ENCODE results near the gene SMO.

Gene SMO

DNA sequence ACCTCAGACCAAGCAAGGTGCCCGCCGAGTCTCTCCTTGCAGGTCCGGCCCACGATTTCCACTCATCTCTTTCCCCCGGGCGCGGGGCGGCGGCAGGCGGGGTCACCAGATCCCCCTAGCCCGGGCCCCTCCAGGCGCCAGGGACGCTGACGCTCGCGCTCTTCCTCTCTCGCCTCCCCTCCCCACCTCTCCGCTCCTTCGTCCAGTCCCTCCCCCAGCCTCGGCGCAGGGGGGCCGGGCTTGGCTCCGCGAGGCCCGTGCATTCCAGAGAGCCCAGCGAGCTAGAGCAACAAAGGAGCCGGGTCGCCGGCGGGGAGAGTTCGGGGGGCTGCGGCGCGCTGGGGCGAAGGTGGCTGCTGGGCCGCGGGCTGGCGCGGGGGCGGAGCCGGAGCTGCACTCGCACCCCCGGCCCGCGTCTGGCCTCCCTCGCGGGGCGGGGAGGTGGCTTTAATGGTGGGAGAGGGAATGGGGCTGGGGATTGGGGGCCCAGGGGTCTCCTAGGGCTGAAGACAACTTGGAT is at the start of gene SMO:
Gene SMO (plus strand): TSS at position 262 of the 520 bp plus-strand sequence. CDS start 519 bp downstream, outside the sequence.
- DNase-seq = no peak

DNA sequence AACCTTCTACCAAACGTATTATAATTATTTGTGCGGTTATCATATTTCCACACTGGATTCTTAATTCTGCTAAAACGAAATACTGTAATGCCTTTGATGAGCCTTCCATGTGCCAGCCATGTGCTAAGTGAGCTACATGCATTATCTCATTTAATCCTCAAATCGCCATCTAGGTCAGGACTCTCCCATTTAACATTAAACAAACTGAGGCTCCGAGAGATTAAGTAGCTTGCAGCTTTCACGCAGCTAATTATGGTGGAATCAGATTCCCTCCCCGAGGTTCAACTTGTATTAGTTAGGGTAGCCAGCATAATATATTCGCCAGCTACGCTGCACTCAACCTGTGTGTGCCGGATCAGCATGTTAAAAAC is 44.7 kb upstream of the SMO start:
- no peak for DNase-seq

DNA sequence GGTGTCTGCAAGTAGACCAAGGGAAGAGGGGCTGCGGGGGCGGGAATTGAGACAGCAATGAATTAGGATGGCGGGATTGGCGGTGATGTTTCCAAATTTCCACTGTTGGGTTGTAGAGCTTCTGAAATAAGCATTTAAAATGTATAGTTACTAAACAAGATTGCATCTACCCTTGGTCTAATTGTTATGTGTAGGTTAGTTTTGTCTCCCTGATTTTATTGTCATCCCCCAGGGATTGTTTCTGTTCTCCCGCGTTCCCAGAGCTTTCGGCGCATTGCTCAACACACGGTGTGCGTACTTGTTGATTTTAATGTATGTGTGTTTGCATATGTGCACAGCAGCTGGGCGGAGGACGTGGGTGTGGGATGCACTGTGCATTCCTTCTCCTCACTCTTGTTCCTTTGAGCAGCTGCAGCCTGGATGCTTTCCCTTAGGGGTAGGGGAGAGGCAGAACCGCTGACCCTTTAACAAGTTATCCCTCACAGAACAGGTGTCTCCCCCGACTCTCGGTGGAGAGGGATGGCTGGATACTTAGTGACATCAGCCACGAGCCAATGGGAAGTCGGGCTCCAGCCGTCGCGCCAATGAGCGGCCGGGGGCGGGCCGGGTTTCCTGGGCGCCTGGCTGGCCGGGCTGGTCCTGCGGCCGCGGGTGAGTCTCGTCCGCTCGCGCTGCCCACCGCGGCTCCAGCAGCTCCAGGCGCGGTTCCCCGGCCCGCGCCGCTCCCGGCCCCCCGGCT is 44.2 kb upstream of the SMO start, which contains the start of gene TSPAN33:
Gene TSPAN33 (plus strand): TSS at position 613 of the 739 bp plus-strand sequence. CDS start 274 bp downstream, outside the sequence.
- DNase-seq = peak; percentile 68

DNA sequence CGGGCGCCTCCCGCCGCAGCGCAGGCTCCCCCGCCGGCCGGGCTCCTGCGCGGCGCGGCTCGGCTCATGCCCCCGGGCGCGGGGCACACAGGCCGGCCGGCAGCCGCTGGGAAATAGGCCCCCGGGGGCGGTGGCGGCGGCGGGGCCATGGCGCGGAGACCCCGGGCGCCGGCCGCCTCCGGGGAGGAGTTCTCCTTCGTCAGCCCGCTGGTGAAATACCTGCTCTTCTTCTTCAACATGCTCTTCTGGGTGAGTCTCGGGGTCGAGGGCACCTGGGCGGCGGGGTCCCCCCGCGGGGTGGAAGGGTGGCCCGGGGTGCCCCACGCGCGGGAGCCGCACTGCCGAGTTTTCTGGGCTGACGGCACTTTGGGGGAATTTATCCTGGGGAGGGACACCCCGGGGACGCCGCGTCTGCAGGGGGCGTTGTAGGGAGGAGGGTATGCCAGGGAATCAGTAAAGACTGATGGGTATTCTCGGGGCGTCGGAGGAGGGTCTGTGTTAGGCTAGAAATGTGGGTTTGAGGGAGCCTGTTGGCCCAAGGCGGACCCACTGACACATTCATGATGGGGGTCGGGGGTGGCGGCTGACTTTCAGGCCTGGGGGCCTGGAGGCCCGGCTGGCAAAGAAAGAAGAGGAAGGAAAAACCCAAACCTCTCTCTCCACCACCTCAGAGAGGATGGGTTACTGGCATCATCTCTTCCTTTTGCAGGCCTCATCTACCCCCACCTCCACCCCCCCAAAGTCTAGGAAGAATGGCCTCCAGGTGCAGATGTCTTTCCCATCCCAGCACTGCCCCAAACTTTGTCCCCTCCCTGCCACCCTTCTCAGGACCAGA is 43.4 kb upstream of the SMO start:
- no peak for DNase-seq

DNA sequence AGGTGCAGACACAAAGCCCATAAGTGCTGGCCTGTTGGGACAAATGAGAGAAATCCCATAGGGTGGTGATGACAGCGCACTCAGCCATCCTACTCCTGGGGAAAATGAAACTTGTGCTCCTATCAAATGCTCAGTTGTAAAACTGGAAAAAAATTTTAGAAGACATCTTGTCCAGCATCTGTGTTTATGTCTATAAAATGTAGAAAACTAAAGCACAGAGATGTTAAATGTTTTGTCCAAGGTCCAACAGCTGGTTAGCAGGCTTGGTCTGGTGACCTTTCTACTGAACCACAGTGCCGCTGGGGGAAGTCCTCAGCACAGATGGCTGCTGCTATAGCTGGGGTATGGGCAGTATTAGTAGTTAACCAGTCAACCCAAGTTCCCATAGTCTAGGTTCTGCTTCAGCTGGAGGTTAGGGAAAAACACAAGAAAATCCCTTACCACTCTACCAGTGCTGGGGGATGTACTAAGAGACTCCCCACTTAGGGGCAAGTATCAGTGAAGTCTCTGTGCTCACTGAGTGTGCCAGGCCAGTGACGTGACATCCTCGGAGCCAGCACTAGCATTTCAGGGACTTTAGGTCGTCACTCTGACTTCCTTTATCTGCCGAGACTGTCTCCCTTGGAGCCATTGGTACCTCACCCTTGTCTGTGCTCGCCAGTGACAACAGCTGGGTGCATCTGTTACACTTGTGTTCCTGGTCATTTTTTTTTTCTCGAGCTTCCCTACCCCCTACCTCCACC is 42.0 kb upstream of the SMO start:
- no peak for DNase-seq

DNA sequence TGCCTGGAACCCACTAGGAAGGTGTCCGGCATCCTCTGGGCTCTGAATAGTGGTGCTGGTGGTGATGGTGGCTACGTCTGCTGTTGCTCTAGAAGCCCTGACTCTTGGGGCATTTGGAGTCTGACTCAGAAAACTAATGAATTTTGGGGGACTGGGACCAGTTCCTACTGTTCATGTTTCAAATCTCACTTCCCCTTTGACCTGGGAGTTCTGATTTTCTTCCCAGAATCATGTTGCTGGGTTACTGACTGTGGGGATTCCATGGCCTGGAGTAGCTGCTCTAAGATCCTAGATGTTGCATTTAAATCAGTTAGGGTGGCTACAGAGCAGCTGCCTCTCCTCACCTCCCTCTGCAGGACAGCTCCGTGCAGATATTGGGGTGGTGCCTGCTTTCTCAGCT is 40.7 kb upstream of the SMO start:
- no peak for DNase-seq

DNA sequence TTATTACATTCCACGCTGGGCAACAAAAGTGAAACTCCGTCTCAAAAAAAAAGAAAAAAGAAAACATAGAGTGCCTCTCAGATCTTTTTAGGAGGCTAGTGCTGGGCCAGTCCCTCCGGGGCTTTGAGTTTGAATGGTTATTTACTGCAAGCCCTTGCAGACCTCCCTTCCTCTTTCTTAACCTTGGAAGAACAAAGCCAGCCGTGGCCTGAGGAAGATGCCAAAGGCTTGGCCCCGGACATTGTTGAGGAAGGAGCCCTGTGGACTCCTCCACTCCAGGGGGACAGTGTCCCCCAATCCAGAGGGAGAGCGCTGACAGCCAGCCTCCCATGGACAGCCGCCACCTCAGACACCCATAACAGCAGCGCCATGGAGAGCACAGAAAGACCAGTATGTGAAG is 38.9 kb upstream of the SMO start:
- no peak for DNase-seq

DNA sequence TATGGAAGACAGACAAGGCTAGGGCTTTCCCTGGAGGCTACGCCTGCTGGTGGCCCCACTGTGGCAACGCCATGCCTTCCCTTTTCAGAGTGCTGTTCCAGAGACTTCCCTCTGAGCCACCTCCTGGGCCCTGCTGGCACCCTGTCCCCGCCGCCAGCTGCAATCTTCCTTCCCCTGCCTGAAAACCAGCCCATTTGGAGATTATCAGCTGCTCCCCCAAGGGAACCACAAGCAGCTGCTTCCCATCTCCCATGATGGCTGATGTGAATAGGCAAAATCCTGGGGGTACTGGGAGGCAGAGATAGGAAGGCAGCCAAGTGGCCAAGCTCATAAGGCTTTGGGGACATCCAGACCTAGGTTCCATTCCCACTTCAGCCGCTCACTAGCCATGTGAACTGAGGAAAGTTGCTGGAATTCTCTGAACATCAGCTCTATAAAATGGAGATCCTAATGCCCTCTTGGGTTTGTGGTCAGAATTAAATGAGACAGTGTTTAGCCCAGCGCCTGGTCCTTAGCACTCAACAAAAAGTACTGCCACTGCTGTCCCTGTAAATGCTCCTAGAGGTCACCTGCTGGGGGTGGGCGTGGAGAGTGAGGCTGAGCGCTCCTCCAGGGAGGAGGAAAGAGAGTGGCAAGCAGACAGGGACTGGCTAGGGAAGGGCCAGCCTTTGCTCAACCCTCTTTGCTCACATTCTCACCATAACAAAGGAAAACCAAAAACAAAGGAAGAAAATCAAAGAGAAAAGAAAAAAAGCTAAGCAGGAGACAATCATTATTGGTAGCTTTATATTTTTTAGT is 38.0 kb upstream of the SMO start:
- no peak for DNase-seq

DNA sequence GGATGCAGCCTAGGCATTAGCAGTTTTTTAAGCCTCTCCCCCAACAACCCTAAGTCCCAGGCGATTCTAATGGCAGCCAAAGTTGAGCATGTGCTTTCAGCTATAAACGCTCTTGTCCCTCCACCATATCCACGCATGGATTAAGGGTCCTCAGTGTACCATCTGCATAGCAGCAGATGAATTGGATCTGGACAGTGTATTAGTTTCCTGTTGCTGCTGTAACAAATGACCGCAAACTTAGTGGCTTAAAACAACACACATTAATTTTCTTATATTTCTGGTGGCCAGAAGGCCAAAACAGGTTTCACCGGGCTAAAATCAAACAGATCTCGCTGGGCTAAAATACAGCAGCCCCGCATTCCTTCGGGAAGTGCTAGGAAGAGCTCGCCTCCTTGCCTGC is 30.8 kb upstream of the SMO start:
- no peak for DNase-seq

DNA sequence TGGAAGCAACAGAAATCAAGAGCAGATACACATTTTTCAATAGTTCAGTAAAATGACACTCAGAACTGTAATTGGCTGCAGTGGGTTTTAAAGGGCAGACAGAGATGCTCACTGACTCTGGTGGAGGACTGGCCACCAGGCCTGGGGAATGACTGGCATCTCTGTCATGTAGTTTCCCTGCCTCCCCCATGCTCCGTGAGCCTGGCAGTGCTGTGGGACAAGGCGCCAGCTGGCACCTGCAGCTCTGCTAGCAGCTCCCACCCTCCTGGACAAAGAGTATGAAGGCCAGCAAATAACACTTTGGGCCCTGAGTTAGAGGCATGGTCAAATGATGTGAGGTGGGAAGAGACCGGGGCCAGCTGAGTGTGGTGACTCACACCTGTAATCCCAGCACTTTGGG is 28.9 kb upstream of the SMO start:
- no peak for DNase-seq

DNA sequence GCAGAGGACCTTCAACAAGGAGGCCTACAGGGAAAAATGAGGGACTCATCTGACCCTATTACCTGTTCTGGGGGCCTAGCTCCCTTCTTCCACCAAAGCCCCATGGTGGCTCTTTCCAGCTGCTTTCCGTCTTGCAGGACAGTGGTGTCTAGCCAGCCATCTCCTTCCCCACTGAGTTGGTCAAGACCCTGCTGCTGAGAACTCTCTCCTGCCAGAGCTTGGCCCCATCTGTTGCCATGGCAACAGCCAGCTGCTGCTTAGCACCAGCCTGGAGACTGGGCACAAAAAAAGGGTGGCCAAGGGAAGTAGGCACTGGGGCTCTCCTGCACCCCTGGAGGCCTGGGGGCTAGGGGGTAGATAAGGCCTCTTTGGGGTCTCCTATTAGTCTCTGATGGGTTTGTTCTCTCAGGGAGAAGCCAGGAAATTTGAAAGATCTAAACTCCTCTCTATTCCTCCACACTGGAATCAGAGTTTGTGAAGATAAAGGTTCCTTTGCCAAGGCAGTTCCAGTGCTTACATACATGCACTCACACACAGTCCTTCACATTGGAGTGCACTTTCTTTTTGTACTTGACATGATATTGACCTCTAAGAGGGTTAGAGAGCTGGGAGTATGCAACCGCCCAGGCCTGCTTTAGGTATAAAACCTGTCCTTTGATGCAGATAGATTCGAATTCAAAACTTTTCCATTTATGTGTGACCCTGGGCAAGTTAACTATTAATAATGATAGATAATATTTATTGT is 28.1 kb upstream of the SMO start:
- DNase-seq = no peak

DNA sequence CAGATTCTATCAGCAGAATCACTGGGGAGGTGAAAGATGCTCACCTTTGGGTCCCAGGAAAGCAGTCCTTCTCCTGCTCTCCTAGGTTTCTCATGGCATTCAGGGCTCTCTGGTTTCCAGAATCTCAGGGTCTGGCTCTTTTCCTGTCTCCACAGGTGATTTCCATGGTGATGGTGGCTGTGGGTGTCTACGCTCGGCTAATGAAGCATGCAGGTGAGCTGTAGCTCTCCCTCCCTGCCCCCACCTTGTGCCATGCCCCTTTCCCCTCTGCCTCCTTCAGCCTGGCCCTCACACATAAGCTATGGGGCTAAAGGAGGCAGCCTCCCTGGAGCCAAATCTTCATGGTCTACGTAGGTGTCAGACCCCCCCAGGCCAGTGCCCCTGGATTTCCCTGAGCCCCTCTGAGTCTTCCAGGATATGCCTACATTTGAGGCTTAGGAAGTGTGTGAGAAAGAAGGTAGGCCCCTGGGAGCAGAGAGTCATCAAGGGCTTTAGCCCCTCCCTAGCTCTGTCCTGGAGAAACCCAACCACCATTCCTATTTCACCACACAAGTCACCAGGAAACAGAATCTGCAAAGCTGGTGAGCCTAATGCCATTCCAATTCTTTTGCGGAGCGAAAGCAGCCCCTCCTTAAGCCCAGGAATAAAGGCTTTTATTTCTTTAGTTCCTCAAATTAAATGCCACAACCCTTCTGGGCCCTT is 26.8 kb upstream of the SMO start:
- DNase-seq = no peak

DNA sequence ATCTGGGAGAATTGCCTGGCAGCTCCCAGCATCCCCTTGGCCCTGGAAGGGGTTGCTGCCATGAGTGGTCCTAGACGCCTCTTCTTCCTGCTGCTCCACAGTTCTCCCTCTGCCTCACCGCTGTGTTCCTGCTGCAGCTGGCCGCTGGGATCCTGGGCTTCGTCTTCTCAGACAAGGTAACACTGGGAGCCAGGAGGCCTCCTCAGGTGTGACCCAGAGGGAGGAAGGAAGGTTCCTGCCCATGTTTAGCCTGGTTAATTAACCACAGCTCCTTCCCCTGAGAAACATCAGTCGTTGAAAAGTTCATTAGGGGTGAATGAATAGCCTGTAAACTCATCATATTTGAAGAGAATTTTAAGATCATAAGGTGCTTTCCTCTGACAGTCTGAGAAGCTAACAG is 25.7 kb upstream of the SMO start:
- DNase-seq = no peak

DNA sequence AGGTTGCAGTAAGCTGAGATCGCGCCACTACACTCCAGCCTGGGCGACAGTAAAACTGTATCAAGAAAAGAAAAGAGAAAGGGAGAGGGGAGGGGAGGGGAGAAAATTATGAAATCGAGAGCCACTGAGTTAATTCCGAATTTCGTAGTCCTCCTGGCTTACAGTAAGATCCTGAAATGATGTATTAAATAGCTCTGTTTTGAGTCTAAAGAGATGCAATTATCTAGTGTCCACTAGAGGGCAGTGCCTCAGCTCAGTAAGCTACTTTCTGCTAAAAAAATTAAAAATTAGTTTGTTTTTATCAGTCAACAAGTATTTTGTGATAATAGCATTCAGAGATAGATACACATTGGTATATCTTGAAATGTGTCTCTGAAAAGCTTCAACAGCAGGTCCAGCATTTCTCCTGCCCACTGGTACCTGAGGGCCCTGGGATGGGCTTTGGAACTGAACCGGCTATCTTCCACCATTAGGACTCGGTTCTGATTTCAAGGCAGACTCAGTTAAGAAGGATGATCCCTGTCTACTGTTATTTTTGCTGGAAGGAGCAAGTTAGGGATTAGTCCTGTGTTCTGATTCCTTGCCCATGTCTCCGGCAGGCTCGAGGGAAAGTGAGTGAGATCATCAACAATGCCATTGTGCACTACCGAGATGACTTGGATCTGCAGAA is 24.4 kb upstream of the SMO start:
- DNase-seq = peak; percentile 9

DNA sequence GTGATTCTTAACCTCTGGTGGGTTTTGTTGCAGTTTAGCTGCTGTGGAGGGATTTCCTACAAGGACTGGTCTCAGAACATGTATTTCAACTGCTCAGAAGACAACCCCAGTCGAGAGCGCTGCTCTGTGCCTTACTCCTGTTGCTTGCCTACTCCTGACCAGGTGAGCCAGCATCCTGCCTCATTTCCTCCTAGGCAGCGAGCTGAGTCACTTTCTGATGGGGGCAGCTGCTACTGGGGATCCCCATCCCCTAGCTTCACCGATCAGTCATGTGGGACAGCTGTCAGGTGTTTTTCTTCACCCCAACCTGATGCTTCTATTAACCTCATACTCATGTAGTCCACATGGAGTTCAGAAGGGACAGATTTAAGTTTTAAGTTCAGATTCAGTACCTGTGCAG is 21.7 kb upstream of the SMO start:
- no peak for DNase-seq

DNA sequence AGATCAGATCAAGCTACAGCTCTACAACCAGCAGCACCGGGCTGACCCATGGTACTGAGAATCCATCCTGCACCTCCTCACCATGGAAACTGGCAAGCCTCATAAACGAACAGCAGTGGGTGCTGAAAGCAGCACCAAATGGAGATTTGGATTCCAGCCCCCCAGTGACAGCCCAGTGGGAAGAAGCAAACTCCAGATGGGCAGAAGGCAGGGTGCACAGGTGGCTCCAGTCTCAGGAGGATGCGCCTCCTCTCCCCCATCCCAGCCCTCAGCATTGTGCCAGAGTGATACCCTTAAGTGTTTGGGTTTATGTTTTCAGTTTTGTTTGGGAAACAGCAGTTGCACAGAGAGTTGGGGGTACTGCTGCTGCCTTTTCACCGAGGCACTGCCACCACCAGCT is 20.6 kb upstream of the SMO start:
- DNase-seq = no peak

DNA sequence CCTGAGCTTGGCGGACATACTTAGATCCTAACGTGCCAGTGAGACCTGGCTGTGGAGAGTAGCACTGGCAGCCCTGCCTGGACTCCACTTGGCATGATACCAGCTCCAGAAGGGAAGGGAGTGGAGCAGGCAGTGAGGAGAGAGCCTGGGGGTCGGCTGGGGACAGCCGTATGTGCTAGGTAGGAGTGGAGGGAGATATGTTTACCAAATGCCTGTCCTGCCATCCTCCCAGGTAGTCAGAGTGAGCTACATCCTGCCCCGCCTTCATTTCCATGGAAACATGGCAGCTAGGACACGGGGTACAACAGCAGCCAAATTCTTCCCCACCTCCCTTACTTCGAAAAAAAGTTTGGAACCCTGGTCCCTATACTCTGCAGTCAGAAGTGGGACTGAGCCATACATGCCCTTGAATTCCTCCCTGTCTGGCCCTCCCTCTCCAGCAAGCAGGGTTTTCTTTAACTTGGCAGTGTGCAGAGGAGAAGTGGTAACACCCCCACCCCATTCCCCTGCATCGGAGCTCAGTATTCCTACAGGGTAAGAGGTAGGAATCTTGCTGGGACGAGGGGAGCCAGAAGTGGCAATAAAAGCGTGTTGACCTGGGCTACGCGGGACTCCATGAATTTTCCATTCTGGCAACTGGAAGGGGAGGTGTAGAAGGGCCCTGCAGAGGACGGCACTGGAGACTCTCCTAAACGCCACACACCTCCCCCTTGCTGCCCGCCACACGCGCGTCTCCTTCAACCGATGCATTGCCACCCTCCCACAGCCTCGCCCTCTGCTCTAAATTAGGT is 20.0 kb upstream of the SMO start:
- no peak for DNase-seq

DNA sequence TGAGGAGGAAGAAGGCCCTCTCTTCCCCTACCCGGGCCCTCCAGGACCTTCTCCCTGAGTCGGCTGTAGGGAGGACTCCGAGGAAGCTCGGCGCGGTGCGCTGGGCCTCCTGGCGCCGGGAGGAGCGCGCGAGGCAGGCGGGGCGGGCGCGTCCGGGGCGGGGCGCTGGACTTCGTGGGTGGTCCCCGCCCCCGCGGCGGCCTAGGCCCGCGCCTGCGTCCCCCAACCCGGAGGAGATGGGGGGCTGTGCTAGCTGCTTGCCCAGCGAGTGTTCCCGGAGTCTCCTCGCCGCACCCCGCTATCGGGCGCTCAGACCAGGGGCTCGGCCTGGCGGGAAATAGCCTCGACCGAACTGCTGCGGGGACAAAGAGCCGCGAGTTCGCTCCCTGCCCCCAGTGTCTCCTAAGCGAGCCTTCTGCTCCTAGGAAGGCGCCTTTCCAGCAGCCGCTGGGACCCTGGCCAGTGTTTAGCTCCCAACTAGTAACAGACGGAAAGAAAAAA is 19.2 kb upstream of the SMO start:
- no peak for DNase-seq

DNA sequence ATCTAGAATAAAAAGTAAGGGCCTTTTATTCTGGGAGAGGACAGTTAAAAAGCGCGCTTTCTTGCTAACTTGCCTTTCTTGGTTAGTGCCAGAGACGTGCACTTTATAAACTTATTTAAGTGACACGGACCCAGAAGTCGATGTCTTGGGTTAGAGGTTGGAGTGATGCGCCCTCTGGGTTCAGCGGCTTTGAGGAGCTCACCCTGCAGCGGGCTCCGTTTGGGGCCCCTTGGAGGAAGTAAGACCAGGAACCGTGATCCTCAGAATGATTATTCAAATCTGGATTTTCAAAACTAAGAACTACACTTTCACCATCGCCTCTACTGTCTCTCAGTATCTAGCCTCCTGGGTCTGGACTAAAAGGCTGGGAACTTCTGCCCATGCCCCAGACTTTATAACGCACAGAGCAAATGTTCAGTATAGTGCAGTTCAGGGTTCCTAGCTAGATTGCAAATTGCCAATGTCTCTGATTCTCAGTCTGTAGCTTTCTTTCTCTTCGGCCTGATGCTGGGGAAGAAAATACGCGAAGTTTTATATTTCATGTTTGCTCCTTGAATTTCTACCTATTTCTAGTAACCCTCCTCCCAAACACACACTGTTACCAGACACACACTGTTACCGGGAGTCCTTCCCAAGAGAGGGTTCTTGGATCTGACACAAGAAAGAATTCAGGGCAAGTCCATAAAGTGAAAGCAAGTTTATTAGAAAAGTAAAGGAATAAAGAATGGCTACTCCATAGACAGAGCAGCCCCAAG is 18.6 kb upstream of the SMO start:
- no peak for DNase-seq
